ENCODE results near the gene TCOF1.
A peak's percentile ranks its signal among the peaks of the same experiment; 100 is the strongest.
"Not testable (repeated sequence)": the region's sequence is repeated elsewhere in the genome, so short reads cannot be mapped to it uniquely, and the experiment has no call there.

Gene TCOF1

GRCh38 chr5:150404941-150405816, 47.7 kb downstream of the TCOF1 start:
- no peak for DNase-seq

- no peak for DNase-seq
Observed at GRCh38 chr5:150406103-150406722, 48.7 kb downstream of the TCOF1 start.

GRCh38 chr5:150406723-150407095, 49.2 kb downstream of the TCOF1 start:
- DNase-seq: no peak

- DNase-seq: no peak
Observed at GRCh38 chr5:150407096-150407720, 49.7 kb downstream of the TCOF1 start.

- DNase-seq: no peak
Observed at GRCh38 chr5:150408231-150408943, 50.9 kb downstream of the TCOF1 start.

- DNase-seq: peak; percentile 62
Observed at GRCh38 chr5:150409638-150410523, 52.4 kb downstream of the TCOF1 start.

- peak; percentile 63 for DNase-seq
Observed at GRCh38 chr5:150410524-150411244, 53.2 kb downstream of the TCOF1 start.

- DNase-seq: peak; percentile 70
Observed at GRCh38 chr5:150411245-150411979, 53.9 kb downstream of the TCOF1 start.

GRCh38 chr5:150412319-150413175, 55.0 kb downstream of the TCOF1 start, which contains the start of gene CD74:
CD74 (minus strand) TSS chr5:150412910; CDS start chr5:150412749, 161 bp downstream.
- peak; percentile 91 for DNase-seq

GRCh38 chr5:150413176-150413901, 55.8 kb downstream of the TCOF1 start:
- no peak for DNase-seq

- not testable (repeated sequence) for DNase-seq
Observed at GRCh38 chr5:150413902-150414790, 56.6 kb downstream of the TCOF1 start.

- no peak for DNase-seq
Observed at GRCh38 chr5:150419630-150420270, 62.3 kb downstream of the TCOF1 start.

- no peak for DNase-seq
Observed at GRCh38 chr5:150422075-150422474, 64.6 kb downstream of the TCOF1 start.

- DNase-seq: no peak
Observed at GRCh38 chr5:150422758-150423157, 65.3 kb downstream of the TCOF1 start.

GRCh38 chr5:150426165-150426564, 68.7 kb downstream of the TCOF1 start:
- not testable (repeated sequence) for DNase-seq

- no peak for DNase-seq
Observed at GRCh38 chr5:150428106-150428876, 70.8 kb downstream of the TCOF1 start.

Measured in CD4-positive, alpha-beta T cell treated with Interleukin-6 for 4 hours (primary cell).